ENCODE measurements around the gene SLC7A4.

DNA sequence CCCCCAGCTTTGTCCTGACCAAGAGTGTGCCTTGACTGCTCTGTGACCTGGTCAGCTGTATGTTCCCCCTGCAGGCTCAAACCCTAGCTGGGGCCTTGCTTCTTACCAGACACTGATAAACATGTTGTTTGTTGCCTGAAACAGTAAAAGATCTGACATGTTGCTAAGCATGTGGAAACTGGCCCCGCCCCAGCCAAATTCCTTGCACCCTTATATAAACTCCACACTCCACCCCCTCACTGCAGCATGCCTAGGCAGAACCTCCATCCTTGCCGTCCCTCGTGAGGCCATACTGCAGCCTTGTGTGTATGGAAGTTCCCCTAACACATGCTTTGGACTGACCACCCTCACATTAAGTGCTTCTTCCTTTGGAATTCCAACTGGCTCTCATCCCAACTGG lies 40.7 kb upstream of the SLC7A4 start:
- TF ChIP-seq, protein P1, sequence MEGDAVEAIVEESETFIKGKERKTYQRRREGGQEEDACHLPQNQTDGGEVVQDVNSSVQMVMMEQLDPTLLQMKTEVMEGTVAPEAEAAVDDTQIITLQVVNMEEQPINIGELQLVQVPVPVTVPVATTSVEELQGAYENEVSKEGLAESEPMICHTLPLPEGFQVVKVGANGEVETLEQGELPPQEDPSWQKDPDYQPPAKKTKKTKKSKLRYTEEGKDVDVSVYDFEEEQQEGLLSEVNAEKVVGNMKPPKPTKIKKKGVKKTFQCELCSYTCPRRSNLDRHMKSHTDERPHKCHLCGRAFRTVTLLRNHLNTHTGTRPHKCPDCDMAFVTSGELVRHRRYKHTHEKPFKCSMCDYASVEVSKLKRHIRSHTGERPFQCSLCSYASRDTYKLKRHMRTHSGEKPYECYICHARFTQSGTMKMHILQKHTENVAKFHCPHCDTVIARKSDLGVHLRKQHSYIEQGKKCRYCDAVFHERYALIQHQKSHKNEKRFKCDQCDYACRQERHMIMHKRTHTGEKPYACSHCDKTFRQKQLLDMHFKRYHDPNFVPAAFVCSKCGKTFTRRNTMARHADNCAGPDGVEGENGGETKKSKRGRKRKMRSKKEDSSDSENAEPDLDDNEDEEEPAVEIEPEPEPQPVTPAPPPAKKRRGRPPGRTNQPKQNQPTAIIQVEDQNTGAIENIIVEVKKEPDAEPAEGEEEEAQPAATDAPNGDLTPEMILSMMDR (conservative IDR thresholded peaks at IDR 0.05; ENCODE audit: low read depth, low read length) = no peak
- no peak for TF ChIP-seq EZH2 (IDR thresholded peaks at IDR 0.05; ENCODE audit: borderline replicate concordance, low read depth, low read length, poor library complexity, severe bottlenecking)

Measured in A673 (cell line).